ENCODE measurements around the gene DISC1.

The DISC1 gene

GRCh38 chr1:231983588-231984193, 357.1 kb downstream of the DISC1 start:
- DNase-seq (ENCODE audit: low read depth), result no peak
- H3K4me3 ChIP-seq (replicated peaks; ENCODE audit: low read depth, low read length), result no peak overlapping the region
- TF ChIP-seq CTCF (IDR thresholded peaks at IDR 0.05; ENCODE audit: low read length, missing control alignments), result peak; percentile 9

GRCh38 chr1:231985296-231986023, 358.9 kb downstream of the DISC1 start:
- no peak for DNase-seq (ENCODE audit: low read depth)
- no peak overlapping the region for H3K4me3 ChIP-seq (replicated peaks; ENCODE audit: low read depth, low read length)
- no peak for TF ChIP-seq CTCF (IDR thresholded peaks at IDR 0.05; ENCODE audit: low read length, missing control alignments)

- peak; percentile 67 for DNase-seq (ENCODE audit: low read depth)
- no peak for TF ChIP-seq CTCF (IDR thresholded peaks at IDR 0.05; ENCODE audit: low read length, missing control alignments)
Measured at GRCh38 chr1:231986631-231987336, 360.2 kb downstream of the DISC1 start.

GRCh38 chr1:231990388-231990787, 363.8 kb downstream of the DISC1 start:
- TF ChIP-seq CTCF (IDR thresholded peaks at IDR 0.05; ENCODE audit: low read length, missing control alignments), result no peak
- no peak for DNase-seq (ENCODE audit: low read depth)

More at GRCh38 chr1:231986631-231987336, 360.2 kb downstream of the DISC1 start:
- no peak overlapping the region for H3K4me3 ChIP-seq (replicated peaks; ENCODE audit: low read depth, low read length)

GRCh38 chr1:231991231-231991630, 364.6 kb downstream of the DISC1 start:
- TF ChIP-seq CTCF (IDR thresholded peaks at IDR 0.05; ENCODE audit: low read length, missing control alignments), result no peak
- no peak overlapping the region for H3K4me3 ChIP-seq (replicated peaks; ENCODE audit: low read depth, low read length)
- DNase-seq (ENCODE audit: low read depth), result no peak

More at GRCh38 chr1:231990388-231990787, 363.8 kb downstream of the DISC1 start:
- H3K4me3 ChIP-seq (replicated peaks; ENCODE audit: low read depth, low read length), result no peak overlapping the region

- no peak overlapping the region for H3K4me3 ChIP-seq (replicated peaks; ENCODE audit: low read depth, low read length)
- no peak for TF ChIP-seq CTCF (IDR thresholded peaks at IDR 0.05; ENCODE audit: low read length, missing control alignments)
- DNase-seq (ENCODE audit: low read depth), result no peak
Measured at GRCh38 chr1:231993968-231994455, 367.4 kb downstream of the DISC1 start.
